Type B pancreatic cell (in vitro differentiated cells): Measurements from ENCODE around the gene LSG1. TPM values are rescaled to one million over a fixed set of nuclear protein-coding genes. Genes with fewer than 3 reads are reported as not detected.
"Not testable (repeated sequence)": the region's sequence is repeated elsewhere in the genome, so short reads cannot be mapped to it uniquely, and the experiment has no call there.

Experiments used
- DNase-seq: peaks from one replicate; pipeline ENCODE4 v3.0.0; 2021; ENCODE audit warnings: mixed read lengths; ENCODE audit not compliant: unreplicated experiment; ENCODE audit errors: extremely low spot score
- H3K27ac Mint-ChIP-seq: 2 replicates; pipeline ENCODE4 v1.8.0; 2021; ENCODE audit warnings: mild to moderate bottlenecking, mixed read lengths
- H3K27me3 Mint-ChIP-seq: 2 replicates; pipeline ENCODE4 v1.8.0; 2021; ENCODE audit warnings: mixed read lengths
- H3K36me3 Mint-ChIP-seq: 2 replicates; pipeline ENCODE4 v1.8.0; 2021; ENCODE audit warnings: mixed read lengths
- H3K4me1 Mint-ChIP-seq: one replicate; pipeline ENCODE4 v1.8.0; 2021; ENCODE audit warnings: mixed read lengths; ENCODE audit not compliant: unreplicated experiment
- H3K4me3 Mint-ChIP-seq: 2 replicates; pipeline ENCODE4 v1.8.0; 2021; ENCODE audit warnings: mild to moderate bottlenecking, mixed read lengths
- H3K9me3 Mint-ChIP-seq: 2 replicates; pipeline ENCODE4 v1.8.0; 2021; ENCODE audit warnings: mixed read lengths
- total RNA-seq: library from RNA; stranded (reverse); gene quantifications from 2 replicates; pipeline ENCODE4 v1.2.1, GENCODE V29; 2021; ENCODE audit warnings: low replicate concordance
- TF ChIP-seq, protein P1 (sequence below): fragments of 200-600 bp; sonication (generic); conservative IDR thresholded peaks from 2 replicates; pipeline ENCODE4 v1.5.0; 2021; ENCODE audit warnings: antibody characterized with exemption, mild to moderate bottlenecking

LSG1 gene
- total RNA-seq, 1 donor from 2014 or later: 45.3 TPM

GRCh38 chr3:194631696-194632095 is 40.3 kb downstream of the LSG1 start:
- no peak for DNase-seq
- peak overlapping the region; percentile 89 for H3K4me3 Mint-ChIP-seq

DNA sequence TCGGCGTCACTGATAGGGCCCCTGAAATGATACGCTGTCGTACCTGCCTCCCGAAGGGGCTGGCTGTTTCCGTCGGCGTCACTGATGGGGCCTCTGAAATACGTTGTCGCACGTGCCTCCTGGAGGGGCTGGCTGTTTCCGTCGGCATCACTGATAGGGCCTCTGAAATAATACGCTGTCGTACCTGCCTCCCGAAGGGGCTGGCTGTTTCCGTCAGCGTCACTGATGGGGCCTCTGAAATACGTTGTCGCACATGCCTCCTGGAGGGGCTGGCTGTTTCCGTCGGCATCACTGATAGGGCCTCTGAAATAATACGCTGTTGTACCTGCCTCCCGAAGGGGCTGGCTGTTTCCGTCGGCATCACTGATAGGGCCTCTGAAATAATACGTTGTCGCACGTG is 41.3 kb downstream of the LSG1 start:
- not testable (repeated sequence) for H3K4me1 Mint-ChIP-seq, H3K4me3 Mint-ChIP-seq, H3K27me3 Mint-ChIP-seq, H3K27ac Mint-ChIP-seq, DNase-seq, H3K9me3 Mint-ChIP-seq
- peaks cover 15% of the 10 kb centered on the region for H3K36me3 Mint-ChIP-seq

More at GRCh38 chr3:194631696-194632095, 40.3 kb downstream of the LSG1 start:
- no peak overlapping the region for H3K27ac Mint-ChIP-seq
- no peaks in the 10 kb centered on the region for H3K9me3 Mint-ChIP-seq
- no peaks in the 10 kb centered on the region for H3K4me1 Mint-ChIP-seq
- TF ChIP-seq, protein P1, sequence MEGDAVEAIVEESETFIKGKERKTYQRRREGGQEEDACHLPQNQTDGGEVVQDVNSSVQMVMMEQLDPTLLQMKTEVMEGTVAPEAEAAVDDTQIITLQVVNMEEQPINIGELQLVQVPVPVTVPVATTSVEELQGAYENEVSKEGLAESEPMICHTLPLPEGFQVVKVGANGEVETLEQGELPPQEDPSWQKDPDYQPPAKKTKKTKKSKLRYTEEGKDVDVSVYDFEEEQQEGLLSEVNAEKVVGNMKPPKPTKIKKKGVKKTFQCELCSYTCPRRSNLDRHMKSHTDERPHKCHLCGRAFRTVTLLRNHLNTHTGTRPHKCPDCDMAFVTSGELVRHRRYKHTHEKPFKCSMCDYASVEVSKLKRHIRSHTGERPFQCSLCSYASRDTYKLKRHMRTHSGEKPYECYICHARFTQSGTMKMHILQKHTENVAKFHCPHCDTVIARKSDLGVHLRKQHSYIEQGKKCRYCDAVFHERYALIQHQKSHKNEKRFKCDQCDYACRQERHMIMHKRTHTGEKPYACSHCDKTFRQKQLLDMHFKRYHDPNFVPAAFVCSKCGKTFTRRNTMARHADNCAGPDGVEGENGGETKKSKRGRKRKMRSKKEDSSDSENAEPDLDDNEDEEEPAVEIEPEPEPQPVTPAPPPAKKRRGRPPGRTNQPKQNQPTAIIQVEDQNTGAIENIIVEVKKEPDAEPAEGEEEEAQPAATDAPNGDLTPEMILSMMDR: no peak
- H3K27me3 Mint-ChIP-seq: no peaks in the 10 kb centered on the region
- H3K36me3 Mint-ChIP-seq: peaks cover 12% of the 10 kb centered on the region

- no peak overlapping the region for H3K27ac Mint-ChIP-seq
- H3K9me3 Mint-ChIP-seq: no peaks in the 10 kb centered on the region
Observed at GRCh38 chr3:194624956-194625355, 47.0 kb downstream of the LSG1 start.

DNA sequence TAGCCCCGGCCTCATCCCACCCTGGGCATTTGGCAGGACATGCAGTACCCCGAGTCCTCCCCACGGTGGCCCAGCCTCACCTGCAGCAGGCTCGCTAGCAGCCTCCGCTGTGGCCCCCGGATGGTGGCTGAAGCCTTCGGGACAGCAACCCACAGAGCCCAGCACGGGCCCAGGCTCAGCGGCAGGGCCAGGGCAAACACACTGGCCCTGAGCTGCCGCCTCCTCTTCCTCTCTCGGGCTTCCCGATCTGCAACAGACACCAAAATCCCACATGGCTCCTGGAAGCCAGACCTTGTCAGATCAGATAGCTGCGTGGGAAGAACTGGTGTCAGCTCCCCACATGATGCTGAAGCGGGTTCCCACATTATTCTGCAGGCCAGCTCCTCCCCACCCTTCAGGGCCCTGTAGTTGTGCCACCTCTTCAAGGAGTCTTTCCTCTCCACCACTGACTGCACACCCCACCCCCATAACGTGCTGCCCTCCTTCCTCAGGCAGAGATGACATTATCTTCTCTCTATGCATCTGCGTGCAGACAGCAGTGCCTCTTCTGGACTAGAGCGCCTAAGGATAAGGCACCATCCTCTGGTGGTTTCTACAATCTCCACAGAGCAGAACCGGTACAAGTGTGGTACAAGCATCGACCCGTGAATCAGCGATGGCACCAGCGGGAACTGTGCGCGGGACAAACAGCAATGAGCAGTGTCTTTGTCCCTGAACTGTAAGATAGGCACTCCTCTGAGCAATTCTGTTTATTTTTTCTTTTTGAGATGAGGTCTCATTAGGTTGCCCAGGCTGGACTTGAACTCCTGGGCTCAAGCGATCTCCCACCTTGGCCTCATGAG is 48.3 kb downstream of the LSG1 start:
- H3K27ac Mint-ChIP-seq: no peak overlapping the region
- TF ChIP-seq, protein P1: peak; percentile 20
- H3K4me3 Mint-ChIP-seq: no peak overlapping the region
- H3K27me3 Mint-ChIP-seq: no peaks in the 10 kb centered on the region
- H3K9me3 Mint-ChIP-seq: no peaks in the 10 kb centered on the region
- no peak for DNase-seq
- peaks cover 11% of the 10 kb centered on the region for H3K4me1 Mint-ChIP-seq
- H3K36me3 Mint-ChIP-seq: peaks cover 13% of the 10 kb centered on the region

More at GRCh38 chr3:194624956-194625355, 47.0 kb downstream of the LSG1 start:
- peaks cover 13% of the 10 kb centered on the region for H3K36me3 Mint-ChIP-seq
- no peaks in the 10 kb centered on the region for H3K27me3 Mint-ChIP-seq
- DNase-seq: no peak
- no peak overlapping the region for H3K4me3 Mint-ChIP-seq
- peaks cover 11% of the 10 kb centered on the region for H3K4me1 Mint-ChIP-seq
- TF ChIP-seq, protein P1: no peak

GRCh38 chr3:194622621-194623340 is 49.2 kb downstream of the LSG1 start:
- TF ChIP-seq, protein P1: no peak
- DNase-seq: no peak
- H3K9me3 Mint-ChIP-seq: no peaks in the 10 kb centered on the region
- no peak overlapping the region for H3K4me3 Mint-ChIP-seq
- H3K27ac Mint-ChIP-seq: no peak overlapping the region
- H3K27me3 Mint-ChIP-seq: no peaks in the 10 kb centered on the region
- H3K4me1 Mint-ChIP-seq: peaks cover 13% of the 10 kb centered on the region
- peaks cover 9% of the 10 kb centered on the region for H3K36me3 Mint-ChIP-seq

DNA sequence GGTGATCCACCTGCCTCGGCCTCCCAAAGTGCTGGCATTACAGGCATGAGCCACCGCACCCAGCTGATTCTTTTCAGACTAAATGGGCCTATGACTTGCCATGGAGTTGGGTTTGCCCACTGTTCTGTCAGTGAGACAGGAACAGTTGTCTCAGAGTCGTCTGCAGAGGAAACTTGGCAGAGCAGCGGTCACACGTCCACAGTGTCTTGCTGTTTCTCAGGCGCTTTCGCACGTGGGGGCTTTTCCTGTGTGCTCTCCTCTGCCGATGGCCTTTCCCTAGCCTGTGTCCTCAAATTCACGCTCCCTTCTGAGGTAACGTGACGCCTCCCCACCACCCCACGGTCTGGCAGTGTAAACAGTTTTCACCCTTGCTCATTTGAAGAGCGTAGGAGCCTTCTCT is 50.0 kb downstream of the LSG1 start:
- TF ChIP-seq, protein P1: no peak
- no peaks in the 10 kb centered on the region for H3K9me3 Mint-ChIP-seq
- peaks cover 6% of the 10 kb centered on the region for H3K36me3 Mint-ChIP-seq
- H3K27ac Mint-ChIP-seq: no peak overlapping the region
- H3K4me1 Mint-ChIP-seq: peaks cover 14% of the 10 kb centered on the region
- DNase-seq: no peak
- no peak overlapping the region for H3K4me3 Mint-ChIP-seq
- H3K27me3 Mint-ChIP-seq: no peaks in the 10 kb centered on the region
